Choroid plexus epithelial cell (primary cell): ENCODE results near the gene PRPF4.
"Not testable (repeated sequence)": the region's sequence is repeated elsewhere in the genome, so short reads cannot be mapped to it uniquely, and the experiment has no call there.

ENCODE experiments used
- DNase-seq: peaks from one replicate; pipeline ENCODE4 v3.0.0-alpha.2; 2010; ENCODE audit warnings: low read depth
- H3K4me3 ChIP-seq: 2 replicates; pipeline ENCODE4 v1.5.1; 2011; ENCODE audit warnings: low read depth, mild to moderate bottlenecking, control low read depth, low read length, moderate library complexity
- TF ChIP-seq, protein P1 (sequence below): conservative IDR thresholded peaks from 2 replicates; pipeline ENCODE4 v1.5.1; 2011; ENCODE audit warnings: low read depth, mild to moderate bottlenecking, control low read depth, inconsistent platforms, low read length, moderate library complexity

PRPF4 gene

DNA sequence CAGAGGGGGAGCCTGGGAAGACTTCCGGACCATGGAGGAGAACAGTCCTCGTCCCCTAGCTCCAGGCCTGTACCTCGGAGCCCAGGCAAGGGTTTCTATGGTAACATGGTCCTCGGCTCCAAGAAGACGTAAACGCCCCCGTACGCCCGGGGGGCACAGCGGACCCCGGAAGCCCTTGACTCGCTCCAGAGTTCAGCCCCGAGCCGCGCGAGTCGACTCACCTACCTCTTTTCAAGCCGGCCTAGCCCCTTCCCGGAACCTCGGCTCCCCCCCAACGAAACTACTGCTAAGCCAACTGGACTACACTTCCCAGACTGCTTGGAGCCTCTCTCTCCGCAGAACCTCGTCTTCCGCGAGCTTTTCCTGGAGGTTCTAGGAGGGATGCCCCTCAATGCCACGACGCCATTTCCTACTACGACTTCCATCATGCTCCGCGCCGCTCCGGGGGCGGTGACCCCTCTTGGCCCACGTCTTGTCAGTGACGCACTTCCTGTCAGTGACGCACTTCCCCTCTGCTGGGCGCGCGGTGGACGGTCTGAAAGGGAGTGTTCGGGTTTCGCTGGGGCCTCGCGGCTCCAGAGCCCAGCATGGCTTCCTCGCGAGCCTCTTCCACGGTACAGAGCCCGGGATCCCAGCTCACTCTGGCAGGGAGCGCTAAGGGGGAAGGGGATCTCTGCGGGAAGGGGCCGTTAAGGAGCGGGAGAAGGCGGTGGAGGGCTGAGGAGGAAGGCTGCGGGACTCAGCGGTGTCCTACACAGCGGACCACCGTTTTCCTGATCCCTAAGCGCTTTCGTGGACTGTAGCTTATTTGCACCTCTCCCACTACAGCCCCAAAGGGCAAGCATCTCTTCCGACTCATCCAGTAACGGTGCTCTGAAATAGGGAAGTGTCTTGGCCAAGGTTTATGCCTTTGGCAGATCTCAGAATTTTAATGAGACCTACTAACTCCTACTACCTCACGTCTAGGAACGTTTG lies at the start of gene PRPF4, which contains the start of gene CDC26:
PRPF4 (plus strand) TSS at position 502 of the 975 bp plus-strand sequence; CDS start at position 588, 86 bp downstream.
CDC26 (minus strand) TSS at position 416 of the 975 bp plus-strand sequence. CDS start 3,065 bp downstream, outside the sequence.
- peak within 1 kb of the TSS; percentile 81 for H3K4me3 ChIP-seq
- TF ChIP-seq, protein P1, sequence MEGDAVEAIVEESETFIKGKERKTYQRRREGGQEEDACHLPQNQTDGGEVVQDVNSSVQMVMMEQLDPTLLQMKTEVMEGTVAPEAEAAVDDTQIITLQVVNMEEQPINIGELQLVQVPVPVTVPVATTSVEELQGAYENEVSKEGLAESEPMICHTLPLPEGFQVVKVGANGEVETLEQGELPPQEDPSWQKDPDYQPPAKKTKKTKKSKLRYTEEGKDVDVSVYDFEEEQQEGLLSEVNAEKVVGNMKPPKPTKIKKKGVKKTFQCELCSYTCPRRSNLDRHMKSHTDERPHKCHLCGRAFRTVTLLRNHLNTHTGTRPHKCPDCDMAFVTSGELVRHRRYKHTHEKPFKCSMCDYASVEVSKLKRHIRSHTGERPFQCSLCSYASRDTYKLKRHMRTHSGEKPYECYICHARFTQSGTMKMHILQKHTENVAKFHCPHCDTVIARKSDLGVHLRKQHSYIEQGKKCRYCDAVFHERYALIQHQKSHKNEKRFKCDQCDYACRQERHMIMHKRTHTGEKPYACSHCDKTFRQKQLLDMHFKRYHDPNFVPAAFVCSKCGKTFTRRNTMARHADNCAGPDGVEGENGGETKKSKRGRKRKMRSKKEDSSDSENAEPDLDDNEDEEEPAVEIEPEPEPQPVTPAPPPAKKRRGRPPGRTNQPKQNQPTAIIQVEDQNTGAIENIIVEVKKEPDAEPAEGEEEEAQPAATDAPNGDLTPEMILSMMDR: no peak
- peak; percentile 100 for DNase-seq

DNA sequence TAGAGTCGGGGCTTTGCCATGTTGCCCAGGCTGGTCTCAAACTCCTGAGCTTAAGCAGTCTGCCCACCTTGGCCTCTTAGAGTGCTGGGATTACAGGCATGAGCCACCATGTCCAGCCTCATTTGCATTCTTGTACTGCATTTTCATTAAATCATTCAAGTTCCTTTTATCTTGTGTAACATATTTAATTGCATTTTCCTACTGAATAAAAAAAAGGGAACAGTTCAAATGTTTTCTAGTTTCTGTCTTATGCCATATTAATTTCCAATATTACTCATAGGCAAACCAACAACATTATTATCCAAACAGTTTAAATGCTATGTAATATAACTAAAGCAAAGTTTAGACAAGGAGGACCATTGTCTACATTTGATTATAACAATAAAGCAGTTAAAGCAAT lies 48.0 kb upstream of the PRPF4 start:
- DNase-seq: no peak
- TF ChIP-seq, protein P1: no peak
- no peak overlapping the region for H3K4me3 ChIP-seq

DNA sequence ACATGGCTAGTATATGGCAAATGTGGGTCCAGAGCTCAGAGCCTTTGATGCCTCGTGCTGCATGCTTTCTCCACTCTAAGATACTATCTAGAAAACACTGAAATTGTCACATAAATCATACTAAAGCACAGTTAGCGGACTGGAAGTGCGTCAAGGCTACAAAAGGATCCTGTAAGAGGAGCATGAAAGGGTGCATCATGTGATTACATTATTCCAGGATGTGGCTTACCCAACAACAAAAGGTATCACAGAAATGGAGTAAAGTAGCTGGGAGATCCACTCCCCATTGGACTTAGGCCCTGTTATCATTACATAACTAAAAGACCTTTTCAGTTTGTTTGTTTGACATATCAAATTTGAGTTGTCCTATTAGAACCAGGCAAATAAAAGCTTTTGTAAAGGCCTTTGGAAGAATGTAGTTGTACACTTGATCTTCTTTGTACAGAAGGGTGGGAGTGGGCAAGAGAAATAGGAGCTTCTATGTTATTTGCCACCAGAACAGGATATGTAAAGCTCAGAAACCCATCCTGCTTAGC lies 47.3 kb upstream of the PRPF4 start:
- DNase-seq: no peak
- H3K4me3 ChIP-seq: no peak overlapping the region
- TF ChIP-seq, protein P1: no peak

DNA sequence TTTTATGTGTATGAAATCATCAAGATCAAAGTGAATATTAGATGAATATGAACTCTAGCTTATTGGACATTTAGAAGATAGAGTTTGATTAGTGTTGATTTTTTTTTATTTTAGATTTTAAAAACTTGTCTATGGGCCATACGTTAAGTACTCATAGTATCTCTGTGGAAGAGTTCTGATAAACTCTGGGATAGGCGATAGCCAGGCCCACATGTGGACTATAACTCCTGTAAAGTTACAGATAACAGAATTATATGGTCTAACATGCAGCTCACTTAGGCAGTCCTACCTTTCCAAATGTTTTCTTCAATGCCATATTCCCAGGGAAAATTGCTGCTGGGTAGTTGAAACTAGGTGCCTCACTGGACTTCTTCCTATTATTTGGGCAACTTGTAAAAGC lies 43.8 kb upstream of the PRPF4 start:
- TF ChIP-seq, protein P1: no peak
- no peak overlapping the region for H3K4me3 ChIP-seq
- no peak for DNase-seq

DNA sequence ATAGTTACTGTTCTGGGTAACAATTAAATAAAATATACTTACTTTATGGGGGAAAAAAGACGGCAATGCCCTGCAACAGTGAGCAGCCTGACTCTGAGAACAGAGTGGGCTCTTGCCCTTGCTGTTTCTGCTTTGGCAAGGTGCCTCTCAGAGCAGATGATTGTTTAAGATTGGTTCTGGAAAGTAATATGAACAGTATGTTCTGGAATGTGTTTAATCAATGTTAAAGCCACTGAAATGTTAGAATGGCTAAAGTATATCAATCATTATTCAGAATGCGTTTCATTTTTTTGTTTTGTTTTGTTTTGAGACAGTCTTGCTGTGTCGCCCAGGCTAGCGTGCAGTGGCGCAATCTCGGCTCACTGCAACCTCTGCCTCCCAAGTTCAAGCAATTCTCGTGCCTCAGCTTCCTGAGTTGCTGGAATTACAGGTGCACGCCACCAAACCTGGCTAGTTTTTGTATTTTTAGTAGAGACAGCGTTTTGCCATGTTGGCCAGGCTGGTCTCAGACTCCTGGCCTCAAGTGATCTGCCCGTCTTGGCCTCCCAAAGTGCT lies 39.7 kb upstream of the PRPF4 start:
- not testable (repeated sequence) for H3K4me3 ChIP-seq
- DNase-seq: peak; percentile 10

DNA sequence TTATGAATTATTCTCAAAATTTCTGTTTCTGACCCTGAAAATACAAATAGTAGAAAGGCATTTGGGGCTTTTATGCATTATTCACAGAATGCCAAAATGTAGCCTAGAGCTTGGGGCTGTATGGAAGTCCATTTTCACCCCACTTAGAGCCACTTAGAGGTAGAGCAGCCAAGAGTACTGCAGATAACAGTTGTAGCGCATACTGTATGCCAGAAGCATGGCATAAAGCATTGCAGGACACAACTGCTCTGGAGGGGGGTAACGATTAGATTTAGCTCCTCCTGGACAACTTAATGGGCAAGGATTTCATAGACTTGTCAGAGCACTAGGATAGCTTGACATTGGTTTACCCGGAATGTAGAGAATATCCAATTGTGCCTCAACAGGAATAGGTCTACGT lies 38.4 kb upstream of the PRPF4 start:
- no peak overlapping the region for H3K4me3 ChIP-seq
- TF ChIP-seq, protein P1: no peak
- no peak for DNase-seq

DNA sequence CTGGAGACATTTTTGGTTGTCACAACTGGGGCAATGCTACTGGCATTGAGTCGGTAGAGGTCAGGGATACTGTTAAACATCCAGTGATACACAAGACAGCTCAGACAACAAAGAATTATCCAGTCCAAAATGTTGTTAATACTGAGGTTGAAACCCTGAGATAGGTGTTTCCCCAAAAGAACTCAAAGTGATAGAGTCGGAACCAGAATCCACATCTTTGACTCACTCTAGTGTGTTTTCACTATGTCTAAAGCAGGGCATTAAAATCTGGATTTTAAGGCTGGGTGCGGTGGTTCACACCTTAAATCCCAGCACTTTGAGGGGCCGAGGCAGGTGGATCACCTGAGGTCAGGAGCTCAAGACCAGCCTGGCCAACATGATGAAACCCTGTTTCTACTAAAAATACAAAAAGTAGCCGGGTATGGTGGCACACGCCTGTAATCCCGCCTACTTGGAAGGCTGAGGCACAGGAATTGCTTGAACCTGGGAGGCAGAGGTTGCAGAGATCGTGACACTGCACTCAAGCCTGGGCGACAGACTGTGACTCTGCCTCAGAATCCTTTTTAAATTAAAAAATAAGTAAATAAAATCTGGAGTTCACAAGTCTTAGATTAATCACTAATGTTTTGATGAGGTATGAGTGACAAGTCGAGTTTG lies 37.1 kb upstream of the PRPF4 start:
- TF ChIP-seq, protein P1: no peak
- DNase-seq: no peak
- no peak overlapping the region for H3K4me3 ChIP-seq
